GM10266 (cell line): ENCODE data around the gene ATP11B.

Experiments
- DNase-seq: peaks from one replicate; pipeline ENCODE4 v3.0.0; 2012; ENCODE audit errors: extremely low spot score
- CTCF ChIP-seq: IDR thresholded peaks from 2 replicates; pipeline ENCODE4 v1.5.1; 2012; ENCODE audit warnings: mild to moderate bottlenecking, low read depth; ENCODE audit not compliant: control insufficient read depth, insufficient read depth; ENCODE audit errors: missing control alignments

The ATP11B gene

GRCh38 chr3:182766099-182766498, 27.2 kb upstream of the ATP11B start:
- DNase-seq, result no peak
- no peak for TF ChIP-seq CTCF

- DNase-seq, result no peak
- no peak for TF ChIP-seq CTCF
These were observed 24.9 kb upstream of the ATP11B start for GRCh38 chr3:182768413-182768812.

- no peak for TF ChIP-seq CTCF
These were observed 23.6 kb upstream of the ATP11B start for GRCh38 chr3:182769673-182770072.

GRCh38 chr3:182782149-182782548, 11.2 kb upstream of the ATP11B start:
- no peak for DNase-seq
- no peak for TF ChIP-seq CTCF

More at GRCh38 chr3:182769673-182770072, 23.6 kb upstream of the ATP11B start:
- DNase-seq, result no peak

DNA sequence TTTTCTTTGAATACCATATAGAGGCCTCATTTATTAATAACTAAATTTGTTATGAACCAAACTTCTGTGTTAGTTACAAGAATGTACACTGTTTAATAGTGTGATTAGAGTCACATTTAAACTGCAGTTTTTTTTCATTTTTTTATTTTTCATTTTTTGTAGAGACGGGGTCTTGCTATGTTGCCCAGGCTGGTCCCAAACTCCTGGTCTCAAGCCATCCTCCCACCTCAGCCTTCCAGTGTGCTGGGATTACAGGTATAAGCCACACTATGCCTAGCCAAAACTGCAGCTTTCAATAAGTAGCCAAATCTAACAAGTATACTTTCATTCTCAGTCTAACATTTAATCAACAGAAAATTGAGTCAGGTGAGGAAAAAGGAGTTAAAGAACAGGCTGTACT, 10.2 kb upstream of the ATP11B start:
- DNase-seq, result no peak
- no peak for TF ChIP-seq CTCF

DNA sequence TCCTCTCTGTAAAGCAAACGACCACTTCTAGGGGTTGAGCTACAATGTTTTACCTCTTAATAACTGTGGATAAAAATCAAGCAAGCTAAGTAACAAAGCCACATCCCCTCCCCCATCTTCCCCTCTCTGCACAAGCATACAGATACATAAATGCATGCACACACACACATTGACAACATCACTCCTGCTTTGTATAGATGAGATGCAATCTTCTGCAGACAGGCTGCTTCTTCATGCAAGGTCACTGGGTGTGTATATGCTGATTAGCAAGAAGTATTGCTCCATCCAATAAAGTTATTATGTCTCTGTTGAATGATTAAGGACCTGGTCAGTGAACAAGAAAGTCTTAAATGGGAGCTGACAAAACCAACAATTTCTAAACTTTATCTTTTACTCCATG, 8.8 kb upstream of the ATP11B start:
- no peak for TF ChIP-seq CTCF
- DNase-seq, result no peak

DNA sequence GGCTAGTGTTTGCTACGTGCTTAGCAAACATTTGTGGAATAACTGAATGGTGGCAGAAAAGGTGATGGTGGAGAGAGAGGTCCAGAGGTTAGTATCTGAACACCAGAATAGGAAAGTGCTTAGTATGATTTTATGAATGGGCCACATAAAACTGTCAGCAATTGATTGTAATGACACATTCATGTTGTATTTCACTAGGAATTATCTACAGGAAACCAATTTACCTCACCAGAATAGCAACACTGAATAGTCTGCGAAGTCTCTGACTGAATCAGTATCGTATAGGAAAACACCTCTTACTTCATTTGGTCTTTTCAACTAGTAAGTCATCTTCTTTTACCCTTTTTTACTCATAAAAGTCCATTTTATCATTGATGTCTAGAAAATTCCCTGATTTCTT, 8.2 kb upstream of the ATP11B start:
- DNase-seq, result no peak
- TF ChIP-seq CTCF, result no peak
